NCI-H2029 treated with DMSO at 0.1 percent for 48 hours (cell line): ENCODE measurements around the gene OSBPL2.

ENCODE experiments used
- DNase-seq: peaks from one replicate; lab custom pipeline; 2025; lab: John Stamatoyannopoulos, UW

The OSBPL2 gene

DNA sequence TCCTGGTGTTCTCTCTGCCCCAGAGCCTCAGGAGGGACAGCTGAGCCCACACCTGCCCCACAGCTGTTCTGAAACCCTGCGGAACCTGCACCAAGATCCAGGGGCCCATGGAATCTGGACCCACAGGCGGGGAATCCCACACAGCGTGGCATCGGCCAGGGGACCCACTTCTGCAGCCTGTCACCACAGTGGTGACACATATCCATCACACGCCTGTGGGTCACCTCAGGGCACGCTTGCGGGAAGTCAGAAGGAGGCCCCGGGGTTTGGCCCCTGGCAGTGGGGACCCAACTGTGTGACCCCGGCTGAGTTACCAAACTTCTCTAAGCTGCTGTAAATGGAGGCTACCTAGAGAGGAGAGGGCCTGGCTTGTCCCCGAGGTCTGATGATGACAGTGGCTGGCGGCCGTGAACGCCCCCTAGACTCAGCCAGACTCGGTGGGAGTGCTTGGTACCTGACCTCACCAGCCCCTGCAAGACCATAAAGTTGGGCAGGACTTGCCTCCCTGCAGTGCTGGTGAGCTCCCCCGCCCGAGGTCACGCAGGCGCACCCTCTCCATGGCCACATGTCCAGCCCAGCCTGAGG, 16.0 kb upstream of the OSBPL2 start:
- DNase-seq: no peak

DNA sequence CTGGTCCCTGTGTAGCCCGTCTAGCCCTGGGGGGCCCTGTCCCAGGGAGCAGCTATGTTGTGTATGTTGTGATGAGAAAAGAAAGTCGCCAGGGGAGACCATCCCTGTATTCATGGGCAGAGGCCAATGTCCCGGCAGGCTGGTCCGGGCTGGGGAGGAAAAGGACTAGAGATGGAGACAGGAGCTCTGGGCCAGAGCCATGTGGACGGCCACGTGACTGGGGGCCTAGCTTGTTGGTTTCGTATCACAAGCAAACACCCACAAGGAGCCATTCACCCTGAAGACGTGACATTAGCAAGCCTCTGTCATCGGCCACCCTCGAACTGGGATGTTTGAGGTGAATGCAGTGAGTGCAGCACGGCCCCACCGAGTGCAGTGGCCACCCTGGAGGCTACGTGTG, 15.3 kb upstream of the OSBPL2 start:
- DNase-seq: no peak

DNA sequence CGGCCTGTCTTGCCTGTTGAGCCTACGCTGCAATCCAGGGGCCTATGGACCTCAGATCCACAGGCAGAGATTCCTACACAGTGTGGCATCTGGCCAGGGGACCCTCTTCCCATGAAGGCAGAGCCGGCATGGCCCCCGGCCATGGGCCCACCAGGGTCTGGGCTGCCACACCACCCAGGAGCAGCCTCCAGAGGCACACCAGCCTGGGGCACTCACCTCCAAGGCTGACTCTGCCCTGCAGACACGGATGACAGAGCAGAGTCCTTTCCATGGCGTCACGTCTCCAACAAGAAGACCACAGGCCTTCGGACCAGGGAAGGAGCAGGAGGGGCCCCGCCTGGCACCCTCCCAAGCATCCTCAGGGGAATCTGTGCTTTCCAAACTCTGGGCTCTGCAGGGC, 14.8 kb upstream of the OSBPL2 start:
- no peak for DNase-seq

DNA sequence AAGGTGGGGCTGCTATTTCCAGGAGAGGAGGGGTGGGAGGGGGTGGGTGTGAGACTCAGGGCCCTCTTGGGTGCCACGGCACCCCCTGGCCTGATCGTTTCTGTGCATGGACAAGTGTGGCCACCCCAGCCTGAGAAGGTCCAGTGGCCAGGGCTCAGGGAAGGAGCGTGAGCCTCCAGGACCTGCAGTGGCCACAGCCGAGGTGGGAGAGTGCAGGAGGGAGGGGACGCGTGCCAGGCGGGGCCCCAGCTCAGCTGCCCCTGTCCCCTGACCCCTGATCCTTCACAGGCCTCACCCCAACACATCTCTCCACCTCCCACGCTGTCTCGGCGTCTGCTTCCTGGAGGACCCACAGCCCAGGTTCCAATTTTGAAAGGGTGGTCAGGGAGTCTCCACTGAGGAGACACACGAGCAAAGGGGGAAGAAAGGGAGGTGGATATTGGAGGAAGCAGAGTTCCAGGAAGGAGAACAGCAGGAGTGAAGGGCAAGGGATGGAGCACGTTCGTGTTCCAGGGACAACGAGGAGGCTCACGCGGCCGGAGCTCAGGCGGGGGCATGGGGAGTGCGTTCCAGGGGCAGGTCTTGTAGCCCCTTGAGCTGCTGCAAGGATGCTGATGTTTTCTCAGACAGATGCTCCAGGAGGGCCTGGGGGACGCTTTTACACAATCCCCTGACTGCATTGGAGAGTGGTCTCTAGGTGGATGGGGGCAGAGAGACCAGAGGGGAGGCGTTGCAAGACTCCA, 14.0 kb upstream of the OSBPL2 start:
- no peak for DNase-seq

DNA sequence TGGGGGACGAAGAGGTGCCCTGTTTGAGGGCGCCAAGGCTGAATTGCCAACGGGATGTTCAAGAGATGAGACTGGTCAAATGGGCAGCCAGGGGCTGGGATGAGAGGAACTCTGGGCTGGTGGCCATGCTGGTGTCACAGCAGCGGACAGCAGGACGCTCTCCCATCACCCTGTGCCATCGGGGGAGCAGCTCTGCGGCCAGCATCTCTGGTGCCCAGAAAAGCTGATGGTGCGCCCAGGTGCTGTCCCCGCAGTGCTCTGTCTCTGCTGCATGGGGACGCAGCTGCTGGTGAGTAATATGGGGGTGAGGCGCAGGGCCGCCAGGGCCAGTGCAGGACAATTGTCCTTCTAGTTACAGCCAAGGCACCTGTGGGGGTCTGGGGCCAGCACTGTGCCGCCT, 13.3 kb upstream of the OSBPL2 start:
- no peak for DNase-seq

DNA sequence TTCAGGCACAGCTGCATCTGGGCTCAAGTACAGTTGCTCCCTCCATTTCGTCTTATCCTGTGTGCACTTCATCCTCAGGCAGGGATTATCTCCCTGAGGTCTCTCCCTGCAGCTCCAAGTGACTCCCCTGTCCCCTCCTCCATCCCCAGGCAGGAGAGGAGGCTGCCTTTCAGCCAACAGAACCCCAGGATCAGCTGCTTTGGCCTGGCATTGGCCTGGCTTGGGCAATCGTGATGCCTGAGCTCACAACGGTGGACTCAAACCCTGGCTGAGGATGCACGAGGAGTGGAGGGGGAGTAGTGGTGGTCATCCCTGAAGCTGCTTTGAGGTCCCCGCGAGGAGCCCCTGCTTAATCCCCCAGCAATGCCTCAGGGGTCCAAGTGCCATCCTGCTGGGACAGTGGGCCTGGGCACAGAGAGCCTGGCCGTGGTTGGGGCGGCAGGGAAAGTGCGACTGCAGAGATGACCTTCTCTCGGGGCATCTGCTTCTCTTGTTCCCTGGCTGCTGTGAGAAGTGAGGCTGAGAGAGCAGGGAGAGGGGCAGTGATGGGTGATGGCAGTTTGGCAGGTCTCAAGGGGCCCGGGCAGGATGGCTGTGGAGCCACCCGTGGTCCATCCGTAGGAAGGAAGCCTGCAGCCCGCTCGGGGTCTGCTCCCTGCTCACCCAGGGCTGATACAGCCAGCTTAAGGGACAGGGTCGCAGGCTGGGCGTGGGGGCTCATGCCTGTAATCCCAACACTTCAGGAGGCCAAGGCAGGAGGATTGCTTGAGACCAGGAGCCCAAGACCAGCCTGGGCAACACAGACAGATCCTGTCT, 12.3 kb upstream of the OSBPL2 start:
- no peak for DNase-seq

DNA sequence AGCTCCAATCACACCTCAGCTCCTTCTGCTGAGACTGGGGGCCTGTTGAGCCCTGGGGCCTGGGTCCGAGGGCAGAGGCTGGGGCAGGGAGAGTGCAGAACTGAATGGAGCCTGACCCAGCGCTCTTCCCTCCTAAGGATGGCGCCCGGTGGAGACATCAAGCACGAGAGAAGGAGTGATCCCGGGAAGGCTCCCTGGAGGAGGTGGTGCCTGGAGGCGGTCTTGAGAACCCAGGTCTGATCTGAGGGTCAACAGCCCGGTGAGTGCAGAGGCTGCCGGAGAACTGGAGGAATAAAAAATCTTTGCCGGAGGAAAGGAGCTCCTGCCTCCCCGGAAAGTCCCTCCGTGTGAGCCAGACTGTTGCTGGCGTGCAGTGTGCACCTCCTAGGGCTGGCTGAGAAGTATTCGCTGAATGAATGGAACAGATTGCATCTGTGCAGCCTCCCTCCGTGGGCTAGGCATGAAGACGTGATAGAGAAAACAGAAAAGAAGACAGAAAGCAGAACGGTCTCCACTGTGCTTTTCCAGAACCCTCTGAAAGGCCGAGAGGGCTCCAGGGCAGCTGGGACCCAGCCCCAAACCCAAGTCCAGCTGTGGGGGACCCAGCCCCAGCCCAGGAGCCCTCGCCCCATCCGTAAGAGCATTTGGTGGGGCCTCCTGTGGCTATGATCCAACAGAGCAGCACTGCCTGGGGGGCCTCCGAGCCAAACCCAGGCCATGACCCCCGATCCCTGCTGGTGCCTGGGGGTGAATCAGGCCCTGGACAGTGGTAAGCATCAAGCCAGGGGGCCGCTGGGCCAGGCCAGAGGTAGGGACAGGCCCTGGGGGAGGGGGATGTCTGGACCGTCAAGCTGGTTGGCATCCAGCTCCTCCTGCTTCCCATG, 11.4 kb upstream of the OSBPL2 start:
- no peak for DNase-seq

DNA sequence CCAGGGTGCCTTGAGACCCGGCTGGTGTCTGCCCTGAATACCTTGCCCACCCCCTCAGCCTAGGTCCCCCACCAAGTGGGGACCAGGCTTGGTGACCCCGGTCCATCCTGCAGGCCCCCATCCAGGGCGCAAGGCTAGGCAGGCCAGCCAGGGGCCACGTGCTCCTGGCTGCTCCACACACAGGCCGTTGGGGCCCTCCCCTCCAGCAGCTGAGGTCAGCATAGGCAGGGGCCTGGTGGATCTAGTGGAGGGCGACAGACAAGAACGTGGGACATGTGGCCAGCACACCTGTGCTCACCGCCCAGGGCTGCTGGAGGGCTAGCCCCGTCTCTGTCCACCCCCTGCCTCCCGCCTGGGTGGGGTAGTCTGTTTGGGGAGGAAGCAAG, 10.7 kb upstream of the OSBPL2 start:
- DNase-seq: no peak

DNA sequence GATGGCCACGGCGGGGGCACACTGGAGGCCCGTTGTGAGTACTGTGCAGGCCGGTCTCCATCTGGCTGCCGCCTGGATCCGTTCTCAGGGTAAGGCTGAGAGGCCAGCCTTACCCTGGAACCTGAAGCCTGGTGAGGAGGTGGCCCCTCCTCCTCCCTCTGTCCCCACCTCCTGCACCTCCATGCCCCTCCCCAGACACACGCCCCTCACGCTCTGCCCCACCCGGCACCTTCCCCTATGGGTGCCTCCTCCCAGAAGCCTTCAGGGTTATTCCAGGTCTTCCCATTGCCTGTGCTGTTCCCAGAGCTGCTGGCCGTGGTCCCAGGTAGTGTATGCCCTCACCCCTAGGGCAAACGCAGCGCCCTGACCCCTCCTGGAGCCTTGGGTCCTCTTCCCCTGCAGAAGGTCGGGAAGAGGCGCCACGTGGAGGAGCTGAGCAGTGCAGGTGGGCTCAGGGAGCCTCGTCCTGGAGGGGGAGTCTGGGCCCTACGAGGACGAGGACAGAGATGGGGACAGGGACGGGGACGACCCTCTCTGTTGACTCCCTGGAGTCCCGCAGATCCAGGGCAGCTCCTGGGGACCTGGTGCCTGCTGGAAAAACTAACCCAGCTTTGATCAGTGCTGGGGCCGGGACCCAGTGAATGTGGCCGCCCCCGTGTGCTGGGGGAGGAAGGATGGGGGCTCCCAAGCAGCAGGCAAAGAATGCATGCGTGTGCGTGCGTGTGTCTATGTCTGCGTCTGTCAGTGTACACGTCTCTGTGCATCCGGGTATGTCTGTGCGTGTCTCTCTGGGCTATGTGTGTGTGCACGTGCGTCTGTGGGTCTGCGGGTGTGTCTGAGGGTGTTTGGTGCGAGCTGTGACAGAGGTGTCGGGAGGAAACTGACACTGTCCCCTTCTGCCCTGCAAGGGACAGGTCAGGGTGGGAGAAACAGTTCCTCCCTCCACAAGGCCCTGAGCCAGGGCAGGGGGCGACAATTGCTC, 10.1 kb upstream of the OSBPL2 start:
- no peak for DNase-seq

DNA sequence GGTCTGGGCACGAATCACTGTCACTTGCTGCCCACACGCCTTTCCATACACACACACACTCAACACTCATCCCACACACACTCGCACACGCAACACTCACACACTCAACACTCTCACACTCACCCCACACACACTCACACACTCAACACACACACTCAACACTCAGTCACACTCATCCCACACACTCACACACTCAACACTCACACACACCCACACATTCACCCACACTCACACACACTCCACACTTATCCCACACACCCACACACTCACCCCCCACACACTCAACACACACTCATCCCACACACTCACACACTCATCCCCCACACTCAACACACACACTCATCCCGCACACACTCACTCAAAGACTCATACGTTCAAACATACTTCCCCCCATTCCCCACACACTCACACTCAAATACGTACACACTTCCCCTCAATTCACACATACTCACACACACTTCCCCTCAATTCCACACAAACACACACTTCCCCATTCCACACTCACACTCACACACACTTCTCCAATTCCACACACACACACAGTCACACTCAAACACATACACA, 9.3 kb upstream of the OSBPL2 start:
- DNase-seq: no peak

DNA sequence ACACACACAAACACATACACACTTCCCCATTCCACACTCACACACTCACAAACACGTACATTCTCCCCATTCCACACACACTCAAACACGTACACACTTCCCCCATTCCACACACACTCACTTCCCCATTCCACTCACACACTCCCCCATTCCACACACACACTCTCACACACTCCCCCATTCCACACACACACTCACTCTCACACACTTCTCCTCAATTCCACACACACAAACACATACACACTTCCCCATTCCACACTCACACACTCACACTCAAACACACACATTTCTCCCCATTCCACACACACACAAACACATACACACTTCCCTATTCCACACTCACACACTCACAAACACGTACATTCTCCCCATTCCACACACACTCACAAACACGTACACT, 8.7 kb upstream of the OSBPL2 start:
- DNase-seq: no peak

DNA sequence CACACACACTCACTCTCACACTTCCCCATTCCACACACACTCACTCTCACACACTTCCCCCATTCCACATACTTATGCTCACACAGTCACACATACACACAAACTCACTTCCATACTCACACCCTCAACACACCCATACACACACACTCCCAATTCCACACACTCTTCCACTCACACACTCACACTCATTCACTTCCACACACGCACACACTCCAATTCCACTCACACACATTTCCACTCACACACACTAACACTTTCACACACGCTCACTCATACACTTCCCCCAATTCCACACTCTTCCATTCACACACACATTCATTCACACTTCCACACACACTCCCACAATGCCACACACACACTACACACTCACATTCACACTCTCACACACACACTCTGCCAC, 8.0 kb upstream of the OSBPL2 start:
- DNase-seq: no peak

DNA sequence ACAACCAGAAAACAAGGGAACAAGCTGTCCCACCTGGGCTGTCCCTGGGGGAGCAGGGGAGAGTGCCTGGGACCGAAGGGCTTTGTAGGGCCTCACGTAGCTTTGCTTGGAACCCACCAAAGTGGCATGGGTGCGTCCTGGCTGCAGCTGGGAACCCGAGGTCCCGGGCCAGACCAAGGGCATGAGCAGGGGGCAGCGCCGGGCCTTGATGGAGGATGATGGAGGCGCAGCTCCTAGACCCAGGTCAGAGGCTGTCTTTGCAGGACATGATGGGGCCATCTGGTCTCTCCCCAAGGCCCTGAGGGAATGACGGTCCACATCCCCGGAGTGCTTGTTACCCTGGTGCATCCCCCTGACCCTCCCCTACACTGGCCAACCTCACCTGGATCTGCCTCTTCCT, 7.6 kb upstream of the OSBPL2 start:
- DNase-seq: no peak

DNA sequence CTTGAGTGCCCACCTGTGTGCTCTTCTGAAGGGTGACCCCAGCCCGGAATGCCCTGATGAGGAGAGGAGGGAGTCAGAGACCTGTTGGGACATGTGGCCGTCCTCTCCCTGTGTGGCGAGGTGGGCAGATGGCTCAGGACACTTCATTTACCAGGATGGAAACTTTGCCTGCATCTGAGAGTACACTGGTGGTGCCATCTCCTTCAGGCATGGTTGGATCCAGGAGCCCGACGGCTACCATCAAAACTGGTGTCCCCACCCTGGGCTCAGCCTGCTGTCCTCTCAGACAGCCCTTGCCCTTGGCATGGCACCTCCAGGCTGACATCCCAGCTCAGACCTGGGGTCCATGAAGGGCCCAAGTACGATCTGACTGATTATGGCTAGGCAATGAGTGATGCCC, 7.0 kb upstream of the OSBPL2 start:
- no peak for DNase-seq

DNA sequence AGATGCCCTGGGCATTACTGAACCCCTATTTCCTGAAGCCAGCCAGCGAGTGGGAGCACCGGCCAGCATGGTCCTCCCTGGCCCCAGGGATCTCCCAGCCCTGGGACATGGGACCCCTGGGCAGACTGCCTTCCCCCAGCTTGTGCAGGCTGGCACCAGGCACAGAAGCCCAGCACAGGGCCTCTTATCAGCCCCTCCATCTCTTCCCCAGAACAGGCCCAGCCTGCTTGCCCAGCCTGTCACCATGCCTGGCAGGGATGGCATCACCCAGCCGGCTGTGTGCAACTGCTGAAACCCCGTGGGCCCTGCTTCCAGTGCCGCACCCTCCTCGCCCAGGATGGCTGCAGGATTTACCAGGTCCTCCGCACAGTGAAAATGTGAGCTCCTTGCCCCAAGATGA, 6.1 kb upstream of the OSBPL2 start:
- DNase-seq: no peak

DNA sequence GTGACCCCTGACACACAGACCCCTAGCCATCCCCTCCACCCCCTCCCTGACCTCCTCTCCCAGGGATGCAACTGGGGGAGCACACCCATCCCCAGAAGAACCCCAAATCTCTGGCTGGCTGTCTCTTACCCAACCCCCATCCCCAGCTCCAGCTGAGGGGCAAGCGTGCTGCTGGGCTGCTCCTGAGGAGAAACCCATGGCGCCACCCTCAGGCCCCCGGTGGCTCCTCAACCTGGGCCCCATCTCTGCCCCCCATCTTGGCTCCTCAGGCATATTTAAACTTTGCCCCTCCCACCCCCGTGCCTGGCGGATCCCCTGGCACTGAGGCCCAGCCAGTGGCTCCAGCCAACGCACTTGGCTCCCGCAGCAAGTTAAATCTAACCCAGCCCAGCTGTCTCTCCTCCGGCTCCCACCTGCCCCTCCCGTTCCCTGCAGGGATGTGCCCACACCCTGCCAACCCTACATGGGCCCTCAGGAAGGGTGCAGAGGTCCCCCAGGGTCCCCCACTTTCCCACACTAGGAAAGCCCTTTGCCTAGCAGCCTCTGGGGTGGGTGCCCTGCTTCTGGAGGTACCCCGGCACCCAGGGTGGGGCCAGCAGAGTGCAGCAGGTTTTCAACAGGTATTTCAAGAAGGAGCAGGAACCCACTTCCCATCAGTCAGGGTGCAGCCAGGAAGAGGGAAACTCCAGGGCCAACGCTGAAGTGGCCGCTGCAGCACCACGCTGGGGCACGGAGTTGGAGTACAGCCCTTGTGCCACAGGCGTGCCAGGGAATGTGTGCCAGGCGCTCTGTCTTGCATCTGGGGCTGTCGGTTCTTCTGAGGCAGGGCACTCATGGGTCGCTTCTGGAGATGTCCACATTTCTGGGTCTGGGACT, 5.3 kb upstream of the OSBPL2 start:
- no peak for DNase-seq

DNA sequence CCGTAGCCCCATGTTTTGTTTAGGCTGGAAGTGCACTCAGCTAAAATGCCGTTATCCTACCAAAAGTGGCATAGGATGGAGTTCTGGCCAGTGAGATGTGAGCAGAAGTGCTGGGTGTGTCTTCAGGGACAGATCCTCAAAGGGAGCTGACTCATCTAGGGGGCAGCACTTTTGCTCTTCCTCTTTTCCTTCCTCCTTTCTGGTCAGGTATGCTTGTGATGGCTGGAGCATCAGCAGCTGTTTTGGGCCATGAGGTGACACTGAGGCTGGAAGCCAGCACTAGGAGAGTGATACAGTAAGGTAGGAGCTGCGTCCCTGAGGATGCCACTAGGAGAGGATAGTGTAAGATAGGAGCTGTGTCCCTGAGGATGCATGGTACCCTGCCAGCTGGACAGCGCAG, 4.6 kb upstream of the OSBPL2 start:
- no peak for DNase-seq

DNA sequence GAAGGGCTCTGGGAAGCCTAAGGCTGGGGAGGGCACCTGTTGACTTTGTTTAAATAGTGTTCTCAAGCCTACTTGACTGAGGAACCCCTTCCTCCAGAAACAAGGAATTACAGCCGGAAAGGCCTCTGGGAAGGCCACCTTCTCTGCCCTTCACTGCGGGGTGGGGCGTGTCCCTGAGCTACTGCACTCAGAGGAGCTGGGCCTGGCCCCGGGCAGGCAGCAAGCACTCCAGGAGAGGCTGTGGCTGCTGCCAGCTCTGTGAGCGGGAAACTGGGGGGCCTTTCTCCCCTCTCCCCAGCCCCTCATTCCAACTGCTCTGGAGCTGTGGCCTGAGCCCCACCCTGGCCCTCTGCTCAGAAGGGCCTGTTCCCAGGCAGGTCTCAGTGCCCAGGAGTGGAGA, 4.0 kb upstream of the OSBPL2 start:
- no peak for DNase-seq

DNA sequence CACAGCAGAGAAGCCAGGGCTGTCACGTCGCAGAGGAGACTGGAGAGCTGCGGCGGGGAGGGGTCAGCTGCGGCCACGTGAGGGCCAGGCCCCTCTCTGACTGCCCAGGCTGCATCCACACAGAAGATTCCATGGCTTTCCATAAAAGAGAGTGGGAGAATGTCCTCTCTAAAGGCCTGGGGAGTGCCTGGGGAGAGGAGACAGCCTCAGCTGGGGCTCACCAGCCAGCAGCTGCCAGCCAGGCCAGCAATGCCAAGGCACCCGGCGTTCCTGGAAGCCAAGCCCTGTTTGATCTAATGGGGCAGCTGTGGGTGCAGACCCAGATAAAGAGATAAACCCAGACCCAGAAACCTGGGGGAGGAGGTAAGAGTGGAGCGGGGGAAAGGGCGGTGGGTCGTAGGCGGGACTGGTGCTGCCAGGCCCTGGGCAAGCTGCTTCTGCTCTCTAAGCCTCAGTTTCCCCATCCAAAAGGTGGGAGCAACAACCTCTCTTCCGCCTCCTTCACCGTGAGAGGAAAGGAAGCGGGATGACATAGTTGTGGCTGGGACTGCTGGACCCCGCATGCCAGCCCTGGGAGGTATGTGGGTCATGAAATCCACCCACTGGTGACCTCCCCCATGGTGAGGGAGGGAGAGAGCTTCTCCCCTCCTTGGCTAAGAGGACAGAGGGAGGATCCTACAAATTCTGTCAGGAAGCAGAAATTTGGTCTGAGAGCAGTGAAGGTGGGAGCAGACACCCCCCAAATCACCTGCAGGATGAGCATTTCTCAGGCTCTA, 3.1 kb upstream of the OSBPL2 start:
- no peak for DNase-seq
